Measurements from ENCODE around the gene NKIRAS1.

- TF ChIP-seq, protein P1, sequence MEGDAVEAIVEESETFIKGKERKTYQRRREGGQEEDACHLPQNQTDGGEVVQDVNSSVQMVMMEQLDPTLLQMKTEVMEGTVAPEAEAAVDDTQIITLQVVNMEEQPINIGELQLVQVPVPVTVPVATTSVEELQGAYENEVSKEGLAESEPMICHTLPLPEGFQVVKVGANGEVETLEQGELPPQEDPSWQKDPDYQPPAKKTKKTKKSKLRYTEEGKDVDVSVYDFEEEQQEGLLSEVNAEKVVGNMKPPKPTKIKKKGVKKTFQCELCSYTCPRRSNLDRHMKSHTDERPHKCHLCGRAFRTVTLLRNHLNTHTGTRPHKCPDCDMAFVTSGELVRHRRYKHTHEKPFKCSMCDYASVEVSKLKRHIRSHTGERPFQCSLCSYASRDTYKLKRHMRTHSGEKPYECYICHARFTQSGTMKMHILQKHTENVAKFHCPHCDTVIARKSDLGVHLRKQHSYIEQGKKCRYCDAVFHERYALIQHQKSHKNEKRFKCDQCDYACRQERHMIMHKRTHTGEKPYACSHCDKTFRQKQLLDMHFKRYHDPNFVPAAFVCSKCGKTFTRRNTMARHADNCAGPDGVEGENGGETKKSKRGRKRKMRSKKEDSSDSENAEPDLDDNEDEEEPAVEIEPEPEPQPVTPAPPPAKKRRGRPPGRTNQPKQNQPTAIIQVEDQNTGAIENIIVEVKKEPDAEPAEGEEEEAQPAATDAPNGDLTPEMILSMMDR (IDR thresholded peaks at IDR 0.05) = no peak
- no peak for TF ChIP-seq POLR2A (IDR thresholded peaks at IDR 0.05)
Observed at GRCh38 chr3:23966328-23966727, 49.5 kb upstream of the NKIRAS1 start.

Measured in uterus (tissue), 2 donors.